Omental fat pad (tissue), 4 donors: ENCODE measurements around the gene GORASP1. TPM values are rescaled to one million over a fixed set of nuclear protein-coding genes. Genes with fewer than 3 reads are reported as not detected.
A peak's percentile ranks its signal among the peaks of the same experiment; 100 is the strongest.

Experiments
- ATAC-seq: fragments of 150-250 bp; one replicate; pipeline ENCODE4 v1.9.1; 2016; ENCODE audit warnings: mild to moderate bottlenecking, moderate library complexity; ENCODE audit not compliant: low FRiP score
- DNase-seq: peaks from one replicate; pipeline ENCODE4 v3.0.0-alpha.2; 2019; ENCODE audit warnings: low spot score
- CTCF ChIP-seq, 3 donors: fragments of 450-650 bp; IDR thresholded peaks; one replicate each; pipeline ENCODE4 v1.5.1; 2016 to 2017; ENCODE audit warnings: antibody characterized with exemption in 3 of 3, mild to moderate bottlenecking in 3 of 3, moderate library complexity in 2 of 3
- total RNA-seq, 4 donors: library from RNA; depleted of rRNA; stranded (reverse); fragments of >200 nt; gene quantifications; one replicate each; pipeline ENCODE4 v1.1.0, GENCODE V29; 2016

The GORASP1 gene
- total RNA-seq, 4 donors from 2014 or later: 38.7 to 56.4 (median 51.0) TPM

GRCh38 chr3:39096775-39097174 is 10.7 kb downstream of the GORASP1 start:
- no peak for TF ChIP-seq CTCF (IDR thresholded peaks at IDR 0.05)
- ATAC-seq: no peak
- no peak for DNase-seq

GRCh38 chr3:39095778-39096177 is 11.6 kb downstream of the GORASP1 start:
- DNase-seq (no peak), ATAC-seq (no peak)
- no peak for TF ChIP-seq CTCF (IDR thresholded peaks at IDR 0.05)

GRCh38 chr3:39094851-39095677 is 12.4 kb downstream of the GORASP1 start:
- DNase-seq (no peak), ATAC-seq (peak; percentile 65)
- TF ChIP-seq CTCF (IDR thresholded peaks at IDR 0.05): no peak

- TF ChIP-seq CTCF (IDR thresholded peaks at IDR 0.05): no peak
- ATAC-seq (no peak), DNase-seq (no peak)
These were observed 16.5 kb downstream of the GORASP1 start for GRCh38 chr3:39090922-39091321.

- TF ChIP-seq CTCF (IDR thresholded peaks at IDR 0.05): no peak
- DNase-seq: no peak
- ATAC-seq: no peak
These were observed 18.5 kb downstream of the GORASP1 start for GRCh38 chr3:39088889-39089288.

GRCh38 chr3:39088456-39088855 is 19.0 kb downstream of the GORASP1 start:
- DNase-seq (no peak), ATAC-seq (no peak)
- no peak for TF ChIP-seq CTCF (IDR thresholded peaks at IDR 0.05)

GRCh38 chr3:39086144-39086543 is 21.3 kb downstream of the GORASP1 start:
- ATAC-seq: no peak
- TF ChIP-seq CTCF (IDR thresholded peaks at IDR 0.05): no peak
- no peak for DNase-seq
